Fibroblast of skin of abdomen (primary cell): ENCODE data around the gene THSD1.
A peak's percentile ranks its signal among the peaks of the same experiment; 100 is the strongest.
"Not testable (repeated sequence)": the region's sequence is repeated elsewhere in the genome, so short reads cannot be mapped to it uniquely, and the experiment has no call there.

Source experiments
- DNase-seq: peaks from one replicate; pipeline ENCODE4 v3.0.0-alpha.2; 2013

Gene THSD1

DNA sequence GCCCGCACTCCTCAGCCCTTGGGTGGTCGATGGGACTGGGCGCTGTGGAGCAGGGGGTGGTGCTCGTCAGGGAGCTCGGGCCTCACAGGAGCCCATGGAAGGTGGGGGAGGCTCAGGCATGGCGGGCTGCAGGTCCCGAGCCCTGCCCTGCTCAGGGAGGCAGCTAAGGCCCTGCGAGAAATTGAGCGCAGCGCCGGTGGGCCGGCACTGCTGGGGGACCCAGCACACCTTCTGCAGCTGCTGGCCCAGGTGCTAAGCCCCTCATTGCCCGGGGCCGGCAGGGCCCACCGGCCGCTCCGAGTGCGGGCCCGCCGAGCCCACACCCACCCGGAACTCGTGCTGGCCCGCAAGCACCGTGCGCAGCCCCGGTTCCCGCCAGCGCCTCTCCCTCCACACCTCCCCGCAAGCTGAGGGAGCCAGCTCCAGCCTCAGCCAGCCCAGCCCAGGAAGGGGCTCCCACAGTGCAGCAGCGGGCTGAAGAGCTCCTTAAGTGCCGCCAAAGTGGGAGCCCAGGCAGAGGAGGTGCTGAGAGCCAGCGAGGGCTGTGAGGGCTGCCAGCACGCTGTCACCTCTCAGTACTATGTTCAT is 2.2 kb upstream of the THSD1 start:
- DNase-seq, result not testable (repeated sequence)

DNA sequence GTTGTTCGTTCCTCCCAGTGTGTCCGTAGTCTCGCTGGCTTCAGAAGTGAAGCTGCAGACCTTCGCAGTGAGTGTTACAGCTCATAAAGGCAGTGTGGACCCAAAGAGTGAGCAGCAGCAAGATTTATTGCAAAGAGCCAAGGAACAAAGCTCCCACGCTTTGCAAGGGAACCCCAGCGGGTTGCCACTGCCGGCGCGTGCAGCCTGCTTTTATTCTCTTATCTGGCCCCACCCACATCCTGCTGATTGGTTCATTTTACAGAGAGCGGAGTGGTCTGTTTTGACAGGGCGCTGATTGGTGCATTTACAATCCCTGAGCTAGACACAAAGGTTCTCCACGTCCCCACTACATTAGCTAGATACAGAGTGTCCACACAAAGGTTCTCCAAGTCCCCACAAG is 1.5 kb upstream of the THSD1 start:
- DNase-seq, result not testable (repeated sequence)

- DNase-seq, result no peak
These were observed 657 bp upstream of the THSD1 start for GRCh38 chr13:52406629-52407028.

- no peak for DNase-seq
These were observed 604 bp downstream of the THSD1 start for GRCh38 chr13:52405369-52405766.

DNA sequence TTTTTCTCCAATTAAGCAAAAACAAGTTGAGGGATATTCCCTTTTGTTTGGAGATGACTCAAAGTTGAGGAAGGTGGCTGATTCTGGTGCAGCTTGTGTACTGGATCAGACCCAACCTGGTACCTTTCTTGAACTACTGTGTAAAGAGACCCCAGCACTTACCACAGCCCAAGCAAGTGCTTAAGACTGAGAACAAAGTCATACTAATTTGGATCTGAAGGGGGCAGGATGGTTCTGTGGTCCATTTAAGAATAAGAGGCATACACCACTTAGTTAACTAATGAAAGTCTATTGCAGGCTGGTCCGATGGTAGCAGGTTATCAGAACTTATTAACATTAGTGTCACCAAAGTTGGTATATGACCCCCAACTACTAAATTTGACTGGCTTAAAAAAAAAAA is 6.3 kb downstream of the THSD1 start:
- no peak for DNase-seq

GRCh38 chr13:52399046-52399445 is 6.9 kb downstream of the THSD1 start:
- no peak for DNase-seq

GRCh38 chr13:52395704-52396103 is 10.3 kb downstream of the THSD1 start:
- DNase-seq, result no peak

GRCh38 chr13:52394586-52394985 is 11.4 kb downstream of the THSD1 start:
- no peak for DNase-seq

DNA sequence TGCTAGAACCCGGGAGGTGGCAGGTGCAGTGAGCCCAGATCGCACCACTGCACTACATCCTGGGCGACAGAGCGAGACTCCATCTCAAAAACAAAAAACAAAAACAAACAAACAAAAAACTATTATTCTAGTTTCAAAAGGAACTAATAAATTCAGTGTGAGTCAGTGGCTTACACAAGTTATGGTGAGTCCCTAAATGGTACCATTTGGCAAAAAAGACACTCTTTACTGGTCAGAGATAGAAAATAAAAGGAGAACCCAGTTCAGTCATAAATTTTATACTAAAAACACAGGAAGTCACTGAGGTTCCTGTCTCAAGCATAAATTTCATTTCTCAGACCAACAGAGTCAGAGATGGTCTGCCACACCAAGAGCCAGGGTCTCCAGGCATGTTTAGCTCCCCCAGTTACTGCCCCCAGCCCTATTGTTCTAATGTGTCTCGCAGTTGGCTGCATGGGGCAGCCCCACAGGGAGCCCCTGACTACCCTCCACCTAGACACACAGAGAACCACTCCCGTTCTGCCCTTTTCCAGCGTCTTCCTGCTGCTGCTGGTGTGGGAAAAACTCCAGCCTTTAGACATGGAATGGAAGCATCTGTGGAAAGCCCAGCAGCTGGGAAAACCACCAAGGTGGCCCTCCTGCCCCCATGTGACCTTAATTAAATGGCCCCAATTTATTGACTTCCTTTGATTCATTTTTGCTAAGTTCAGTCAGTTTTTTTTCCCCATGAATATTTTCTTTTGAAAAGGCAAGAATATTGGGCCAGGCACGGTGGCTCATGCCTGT is 12.2 kb downstream of the THSD1 start:
- DNase-seq, result no peak

- no peak for DNase-seq
These were observed 18.3 kb downstream of the THSD1 start for GRCh38 chr13:52387721-52388120.

GRCh38 chr13:52385870-52386269 is 20.1 kb downstream of the THSD1 start:
- DNase-seq, result no peak

DNA sequence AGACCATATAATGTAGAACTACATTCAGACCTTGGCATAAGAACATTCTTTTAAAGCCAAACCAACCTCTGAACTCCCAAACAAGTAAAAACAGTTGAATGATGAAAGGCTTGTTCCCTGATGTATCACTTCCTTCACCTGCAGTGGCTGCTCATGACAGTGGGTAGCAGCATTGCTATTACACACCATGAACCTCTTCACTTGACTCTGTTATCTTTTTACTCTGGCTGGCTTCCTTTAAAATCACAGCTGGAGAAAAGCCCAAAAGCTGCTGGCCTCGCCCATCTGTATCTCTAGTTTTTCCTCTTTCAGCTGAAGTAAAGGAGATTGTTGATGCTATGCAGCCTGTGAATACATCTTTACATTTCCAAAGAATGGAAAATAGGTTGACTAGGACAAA is 22.6 kb downstream of the THSD1 start:
- no peak for DNase-seq

GRCh38 chr13:52378312-52378711 is 27.7 kb downstream of the THSD1 start:
- DNase-seq, result no peak

DNA sequence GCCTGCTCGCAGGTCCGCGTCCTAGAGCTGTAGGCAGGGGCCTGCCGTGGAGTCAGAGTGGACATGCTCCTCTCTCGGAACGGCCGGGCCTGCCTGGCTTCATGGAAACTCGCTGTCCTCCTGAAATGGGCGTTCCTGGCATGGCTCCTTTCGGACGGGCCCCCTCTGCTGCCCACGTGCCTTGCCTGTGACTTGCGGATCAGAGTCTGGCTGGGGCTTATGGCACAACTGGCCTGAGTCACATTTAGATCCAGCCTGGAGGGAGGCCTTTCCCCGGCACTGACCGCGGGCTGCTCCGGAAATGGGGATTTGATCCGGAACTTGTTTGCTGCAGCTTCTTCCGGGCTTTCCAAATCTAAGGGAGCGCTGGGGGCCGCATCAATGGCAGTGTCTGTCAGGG is 28.1 kb downstream of the THSD1 start:
- no peak for DNase-seq

- DNase-seq, result no peak
These were observed 31.0 kb downstream of the THSD1 start for GRCh38 chr13:52374873-52375411.

GRCh38 chr13:52374389-52374788 is 31.6 kb downstream of the THSD1 start:
- no peak for DNase-seq

- peak; percentile 10 for DNase-seq
These were observed 32.7 kb downstream of the THSD1 start for GRCh38 chr13:52373277-52373676.

- DNase-seq, result peak; percentile 74
These were observed 34.2 kb downstream of the THSD1 start for GRCh38 chr13:52371736-52372247.

- no peak for DNase-seq
These were observed 39.7 kb downstream of the THSD1 start for GRCh38 chr13:52366291-52366690.

DNA sequence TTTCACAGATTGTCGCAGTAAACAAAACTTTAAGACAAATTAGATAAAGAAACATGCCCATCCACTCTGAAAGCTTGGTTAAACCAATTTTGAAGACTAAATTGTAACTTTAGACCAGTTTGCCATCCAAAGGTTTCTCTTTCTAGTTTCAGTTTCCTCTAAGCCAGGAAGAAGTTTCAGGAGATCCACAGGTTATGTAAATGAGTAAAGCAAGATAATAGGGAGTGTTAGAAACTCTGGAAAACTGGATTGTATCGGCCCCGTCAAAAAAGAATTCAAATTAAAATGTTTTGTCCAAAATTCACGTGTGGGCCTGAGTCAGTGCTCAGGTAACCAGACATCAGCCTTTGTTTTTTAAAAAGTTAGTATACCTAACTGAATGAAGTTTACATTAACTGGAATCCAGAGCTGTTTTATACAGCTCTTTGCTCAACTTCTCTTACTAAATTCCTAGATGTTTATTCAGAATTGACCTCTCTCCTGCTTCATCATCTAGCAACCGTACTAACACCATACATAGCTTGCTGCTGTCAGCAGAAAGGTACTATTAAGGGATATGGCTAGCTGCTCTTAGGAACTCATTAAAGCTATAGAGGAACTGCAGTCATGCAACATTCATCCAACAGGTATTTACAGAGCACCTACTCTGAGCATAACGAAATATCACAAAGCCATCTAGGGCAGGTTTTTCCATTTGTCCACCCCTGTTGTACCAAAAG is 43.6 kb downstream of the THSD1 start:
- DNase-seq, result not testable (repeated sequence)

- no peak for DNase-seq
These were observed 44.7 kb downstream of the THSD1 start for GRCh38 chr13:52361225-52361624.

DNA sequence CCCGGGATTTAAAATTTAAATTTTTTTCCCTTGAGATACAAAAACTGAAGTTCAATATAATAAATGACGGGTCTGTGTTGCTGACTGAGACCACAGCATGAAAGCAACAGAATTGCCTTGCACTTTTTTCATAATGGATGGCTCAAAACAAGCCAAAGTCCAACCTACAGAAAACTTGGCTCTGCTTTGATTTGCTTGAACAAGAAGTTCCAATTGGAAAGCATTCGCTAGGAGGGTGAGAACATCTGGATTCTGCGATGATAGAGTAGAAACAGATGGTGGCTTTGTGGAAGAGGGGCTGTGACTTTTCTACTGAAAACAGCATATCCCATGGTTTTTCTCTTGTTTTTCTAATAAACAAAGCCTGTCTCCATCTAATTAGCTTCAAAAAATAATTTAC is 46.4 kb downstream of the THSD1 start:
- DNase-seq, result peak; percentile 75

- peak; percentile 68 for DNase-seq
These were observed 49.6 kb downstream of the THSD1 start for GRCh38 chr13:52356327-52356726.
